KMS-11 (cell line): ENCODE results near the gene KRT75.

Experiments
- H2AFZ ChIP-seq: fragments of 200-600 bp; sonication (generic); 2 replicates; pipeline ENCODE4 v1.6.1; 2016; ENCODE audit warnings: antibody characterized with exemption, mixed run types, low read depth
- H3K27ac ChIP-seq: fragments of 200-600 bp; sonication (generic); 2 replicates; pipeline ENCODE4 v1.6.1; 2016; ENCODE audit warnings: mild to moderate bottlenecking, mixed run types
- H3K27me3 ChIP-seq: fragments of 200-600 bp; sonication (generic); 2 replicates; pipeline ENCODE4 v1.6.1; 2017; ENCODE audit warnings: mild to moderate bottlenecking, low read depth, mixed run types, moderate library complexity; ENCODE audit not compliant: insufficient read depth
- H3K36me3 ChIP-seq: fragments of 200-600 bp; sonication (generic); 2 replicates; pipeline ENCODE4 v1.6.1; 2017; ENCODE audit warnings: mild to moderate bottlenecking, mixed run types; ENCODE audit not compliant: insufficient read depth
- H3K4me1 ChIP-seq: fragments of 200-600 bp; sonication (generic); 2 replicates; pipeline ENCODE4 v1.6.1; 2016; ENCODE audit warnings: mild to moderate bottlenecking, low read depth, mixed run types; ENCODE audit not compliant: poor library complexity, severe bottlenecking
- H3K4me2 ChIP-seq: fragments of 200-600 bp; sonication (generic); 2 replicates; pipeline ENCODE4 v1.7.0; 2016; ENCODE audit warnings: mild to moderate bottlenecking, mixed run types
- H3K4me3 ChIP-seq: fragments of 200-600 bp; sonication (generic); IDR thresholded peaks from 2 replicates; pipeline ENCODE4 v1.6.1; 2017; ENCODE audit warnings: low read depth, low read length, mixed read lengths; ENCODE audit not compliant: insufficient read depth
- H3K79me2 ChIP-seq: fragments of 200-600 bp; sonication (generic); 2 replicates; pipeline ENCODE4 v1.6.1; 2016; ENCODE audit warnings: low read depth, mixed run types; ENCODE audit not compliant: insufficient read depth
- H3K9ac ChIP-seq: fragments of 200-600 bp; sonication (generic); 2 replicates; pipeline ENCODE4 v1.6.1; 2016; ENCODE audit warnings: mild to moderate bottlenecking, mixed run types
- H4K20me1 ChIP-seq: fragments of 200-600 bp; sonication (generic); 2 replicates; pipeline ENCODE4 v1.6.1; 2016; ENCODE audit warnings: mild to moderate bottlenecking, mixed run types; ENCODE audit not compliant: insufficient read depth
- TF ChIP-seq, protein P1 (sequence below): fragments of 200-600 bp; sonication (generic); conservative IDR thresholded peaks from 2 replicates; pipeline ENCODE4 v1.6.1; 2017; ENCODE audit warnings: low read depth, mild to moderate bottlenecking, antibody characterized with exemption, low read length, moderate library complexity, mixed read lengths

Gene KRT75

DNA sequence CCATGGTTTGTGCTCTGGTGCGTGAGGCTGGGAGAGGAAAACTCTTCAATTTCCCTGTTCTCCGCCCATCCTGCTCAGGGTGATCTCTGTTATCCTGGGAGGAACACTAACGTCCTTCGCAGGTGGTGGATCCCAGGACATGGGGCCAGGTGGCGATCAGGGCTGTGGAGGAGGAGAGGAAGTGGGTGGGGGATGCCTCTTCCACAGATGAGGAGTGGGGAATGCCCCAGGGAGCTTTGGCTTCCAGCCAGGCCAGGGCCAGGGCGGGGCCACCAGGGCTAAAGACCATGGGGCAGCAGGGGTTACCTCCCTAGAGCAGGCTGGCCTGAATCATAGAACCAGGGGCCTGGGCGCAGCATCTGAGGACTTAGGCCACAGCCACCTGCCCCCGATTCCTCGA, 3.3 kb upstream of the KRT75 start:
- TF ChIP-seq, protein P1, sequence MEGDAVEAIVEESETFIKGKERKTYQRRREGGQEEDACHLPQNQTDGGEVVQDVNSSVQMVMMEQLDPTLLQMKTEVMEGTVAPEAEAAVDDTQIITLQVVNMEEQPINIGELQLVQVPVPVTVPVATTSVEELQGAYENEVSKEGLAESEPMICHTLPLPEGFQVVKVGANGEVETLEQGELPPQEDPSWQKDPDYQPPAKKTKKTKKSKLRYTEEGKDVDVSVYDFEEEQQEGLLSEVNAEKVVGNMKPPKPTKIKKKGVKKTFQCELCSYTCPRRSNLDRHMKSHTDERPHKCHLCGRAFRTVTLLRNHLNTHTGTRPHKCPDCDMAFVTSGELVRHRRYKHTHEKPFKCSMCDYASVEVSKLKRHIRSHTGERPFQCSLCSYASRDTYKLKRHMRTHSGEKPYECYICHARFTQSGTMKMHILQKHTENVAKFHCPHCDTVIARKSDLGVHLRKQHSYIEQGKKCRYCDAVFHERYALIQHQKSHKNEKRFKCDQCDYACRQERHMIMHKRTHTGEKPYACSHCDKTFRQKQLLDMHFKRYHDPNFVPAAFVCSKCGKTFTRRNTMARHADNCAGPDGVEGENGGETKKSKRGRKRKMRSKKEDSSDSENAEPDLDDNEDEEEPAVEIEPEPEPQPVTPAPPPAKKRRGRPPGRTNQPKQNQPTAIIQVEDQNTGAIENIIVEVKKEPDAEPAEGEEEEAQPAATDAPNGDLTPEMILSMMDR, result no peak
- Histone ChIP-seq H3K27ac (no peak overlapping the region), H3K9ac (no peak overlapping the region), H2AFZ (no peak overlapping the region), H3K4me2 (no peak overlapping the region), H4K20me1 (no peaks in the 10 kb centered on the region), H3K4me3 (no peak overlapping the region), H3K4me1 (no peaks in the 10 kb centered on the region), H3K79me2 (no peaks in the 10 kb centered on the region), H3K36me3 (no peaks in the 10 kb centered on the region), H3K27me3 (peaks cover 45% of the 10 kb centered on the region; the same call in 1 of the 2 replicates)

DNA sequence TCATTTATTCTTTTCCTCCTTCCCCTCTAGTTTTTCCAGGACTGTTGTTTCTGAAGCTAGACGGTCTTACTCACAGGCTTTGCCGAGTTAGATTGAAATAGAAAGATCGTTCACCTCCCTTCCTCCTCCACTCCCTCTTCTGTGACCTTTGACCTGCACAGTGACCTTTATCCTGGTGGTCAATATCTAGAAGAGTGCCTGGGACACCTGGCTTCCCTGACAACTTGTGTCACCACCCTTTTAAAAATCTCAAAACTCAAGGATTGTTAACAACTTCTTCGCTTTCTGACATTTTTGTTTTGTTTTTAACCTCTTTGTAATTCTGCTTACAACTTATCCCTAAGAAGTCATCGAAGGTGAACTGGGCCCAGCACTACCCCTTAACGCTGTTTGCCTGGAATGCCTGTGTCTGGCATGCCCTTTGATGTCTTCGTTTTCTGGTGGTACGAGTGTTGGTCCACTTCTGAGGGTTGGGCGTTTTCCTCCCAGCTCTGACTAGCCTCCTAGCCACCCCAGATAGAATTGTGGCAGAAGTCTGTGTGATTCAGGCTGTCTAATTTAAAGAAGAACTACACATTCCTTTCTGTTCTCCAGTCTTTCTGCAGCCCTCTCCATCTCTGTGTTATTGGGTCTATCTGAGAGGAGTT, 2.8 kb upstream of the KRT75 start:
- Histone ChIP-seq H4K20me1 (no peaks in the 10 kb centered on the region), H3K9ac (no peak overlapping the region), H3K4me1 (no peaks in the 10 kb centered on the region), H3K4me2 (no peak overlapping the region), H3K27me3 (peaks cover 45% of the 10 kb centered on the region), H3K4me3 (no peak overlapping the region), H2AFZ (no peak overlapping the region), H3K79me2 (no peaks in the 10 kb centered on the region), H3K36me3 (no peaks in the 10 kb centered on the region), H3K27ac (no peak overlapping the region)
- TF ChIP-seq, protein P1, result no peak

DNA sequence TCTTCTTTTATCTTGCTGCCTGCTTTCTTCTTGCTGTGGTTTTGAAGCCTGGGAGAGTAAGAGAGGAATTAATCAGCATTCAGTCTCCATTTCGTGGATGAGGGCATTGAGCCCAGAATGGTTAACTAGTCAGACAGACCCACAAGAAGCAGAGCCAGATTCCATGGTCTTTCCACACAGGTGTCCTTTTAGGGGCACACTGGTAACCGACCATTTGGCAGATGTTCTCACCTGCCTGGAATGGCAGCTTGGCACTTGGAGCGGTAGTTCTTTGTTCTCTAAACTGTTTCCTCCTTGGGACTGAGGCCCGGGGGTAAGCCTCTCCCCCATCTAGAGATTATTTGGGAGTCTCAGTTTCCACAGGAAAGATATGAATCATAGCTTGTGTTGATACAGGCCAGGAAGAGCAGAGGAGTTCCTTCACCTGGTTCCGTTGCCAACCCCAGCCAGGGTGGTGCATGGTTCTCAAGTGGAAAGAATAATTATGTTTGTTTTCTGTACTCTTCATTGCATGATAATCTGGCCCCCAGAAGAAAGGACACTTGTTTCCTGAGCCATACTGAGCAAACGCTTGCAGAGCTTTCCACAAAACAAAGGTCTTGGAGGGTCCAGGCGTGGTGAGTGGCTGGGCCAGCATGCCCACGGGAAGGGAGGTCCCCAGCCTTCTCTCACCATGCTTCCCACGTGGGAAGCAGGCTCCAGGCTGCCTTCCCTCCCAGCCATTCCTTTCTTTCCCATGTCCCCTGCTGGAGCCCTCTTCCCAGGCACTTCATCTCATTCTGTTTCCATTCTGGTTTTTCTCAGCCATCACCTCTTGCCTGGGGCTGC, 2.0 kb upstream of the KRT75 start:
- no peak overlapping the region for H3K4me2 ChIP-seq

GRCh38 chr12:52435659-52435999, 1.5 kb upstream of the KRT75 start:
- Histone ChIP-seq H3K9ac (no peak overlapping the region), H3K27ac (no peak overlapping the region), H3K4me1 (no peaks in the 10 kb centered on the region), H4K20me1 (no peaks in the 10 kb centered on the region), H3K27me3 (peaks cover 51% of the 10 kb centered on the region), H3K79me2 (no peaks in the 10 kb centered on the region), H3K4me2 (no peak overlapping the region), H2AFZ (no peak overlapping the region), H3K36me3 (no peaks in the 10 kb centered on the region), H3K4me3 (no peak overlapping the region)
- TF ChIP-seq, protein P1, result no peak

More for the DNA sequence above, 2.0 kb upstream of the KRT75 start:
- no peak overlapping the region for H2AFZ ChIP-seq
- H3K9ac ChIP-seq, result no peak overlapping the region
- H3K27ac ChIP-seq, result no peak overlapping the region
- peaks cover 46% of the 10 kb centered on the region for H3K27me3 ChIP-seq
- no peaks in the 10 kb centered on the region for H3K79me2 ChIP-seq
- H3K4me1 ChIP-seq, result no peaks in the 10 kb centered on the region
- no peak overlapping the region for H3K4me3 ChIP-seq
- no peaks in the 10 kb centered on the region for H3K36me3 ChIP-seq
- H4K20me1 ChIP-seq, result no peaks in the 10 kb centered on the region
- TF ChIP-seq, protein P1, result no peak
